Ishikawa (cell line): ENCODE measurements around the gene TTC27.

Experiments
- CEBPB ChIP-seq: IDR thresholded peaks from 2 replicates; pipeline ENCODE4 v1.6.1; 2012
- CREB1 ChIP-seq: IDR thresholded peaks from 2 replicates; pipeline ENCODE4 v1.6.1; 2012; ENCODE audit warnings: low read depth
- EGR1 ChIP-seq: IDR thresholded peaks from 2 replicates; pipeline ENCODE4 v1.6.1; 2012
- EP300 ChIP-seq: IDR thresholded peaks from 2 replicates; pipeline ENCODE4 v1.6.1; 2012; ENCODE audit warnings: borderline replicate concordance
- REST ChIP-seq: IDR thresholded peaks from 2 replicates; pipeline ENCODE4 v1.6.1; 2012; ENCODE audit warnings: low read depth, mild to moderate bottlenecking
- TAF1 ChIP-seq: IDR thresholded peaks from 2 replicates; pipeline ENCODE4 v1.6.1; 2012; ENCODE audit warnings: low read depth, mild to moderate bottlenecking
- TCF12 ChIP-seq: IDR thresholded peaks from 2 replicates; pipeline ENCODE4 v1.6.1; 2012; ENCODE audit warnings: low read depth
- TEAD4 ChIP-seq: IDR thresholded peaks from 2 replicates; pipeline ENCODE4 v1.6.1; 2012
- YY1 ChIP-seq: IDR thresholded peaks from 2 replicates; pipeline ENCODE4 v1.6.1; 2012; ENCODE audit warnings: low read depth
- ZBTB7A ChIP-seq: IDR thresholded peaks from 2 replicates; pipeline ENCODE4 v1.6.1; 2012; ENCODE audit warnings: low read depth
- TF ChIP-seq, protein P1 (sequence below): IDR thresholded peaks from 2 replicates; pipeline ENCODE4 v1.6.1; 2012

DNA sequence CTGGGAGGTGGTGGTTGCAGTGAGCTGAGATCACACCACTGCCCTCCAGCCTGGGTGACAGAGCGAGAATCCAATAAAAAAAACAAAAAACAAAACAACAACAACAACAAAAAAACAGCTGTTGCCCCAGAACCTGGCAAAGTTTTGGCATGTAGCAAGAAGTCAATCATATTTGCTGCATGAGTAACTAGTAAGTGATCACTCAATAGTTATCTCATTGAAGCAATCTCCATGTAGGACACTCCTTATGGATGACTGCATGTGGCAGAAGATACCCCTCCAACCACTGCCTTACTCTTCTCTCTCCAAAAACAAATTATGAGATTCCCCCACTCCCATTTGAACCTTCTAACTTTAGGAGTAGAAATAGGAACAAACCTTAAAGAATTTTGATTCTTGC, 113.7 kb downstream of the TTC27 start:
- TF ChIP-seq TEAD4: no peak
- TF ChIP-seq TAF1: no peak
- TF ChIP-seq TCF12: no peak
- no peak for TF ChIP-seq CEBPB
- TF ChIP-seq CREB1: no peak
- no peak for TF ChIP-seq YY1
- TF ChIP-seq EGR1: no peak
- TF ChIP-seq ZBTB7A: no peak
- no peak for TF ChIP-seq EP300
- TF ChIP-seq, protein P1, sequence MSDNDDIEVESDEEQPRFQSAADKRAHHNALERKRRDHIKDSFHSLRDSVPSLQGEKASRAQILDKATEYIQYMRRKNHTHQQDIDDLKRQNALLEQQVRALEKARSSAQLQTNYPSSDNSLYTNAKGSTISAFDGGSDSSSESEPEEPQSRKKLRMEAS: no peak
- TF ChIP-seq REST: no peak
